NOMO-1 treated with dmso at 0.1 percent for 144 hours (cell line): Measurements from ENCODE around the gene RRBP1.
"Not testable (repeated sequence)": the region's sequence is repeated elsewhere in the genome, so short reads cannot be mapped to it uniquely, and the experiment has no call there.

Source experiments
- DNase-seq: peaks from one replicate; lab custom pipeline; 2025; ENCODE audit not compliant: unreplicated experiment; lab: John Stamatoyannopoulos, UW

Gene RRBP1

DNA sequence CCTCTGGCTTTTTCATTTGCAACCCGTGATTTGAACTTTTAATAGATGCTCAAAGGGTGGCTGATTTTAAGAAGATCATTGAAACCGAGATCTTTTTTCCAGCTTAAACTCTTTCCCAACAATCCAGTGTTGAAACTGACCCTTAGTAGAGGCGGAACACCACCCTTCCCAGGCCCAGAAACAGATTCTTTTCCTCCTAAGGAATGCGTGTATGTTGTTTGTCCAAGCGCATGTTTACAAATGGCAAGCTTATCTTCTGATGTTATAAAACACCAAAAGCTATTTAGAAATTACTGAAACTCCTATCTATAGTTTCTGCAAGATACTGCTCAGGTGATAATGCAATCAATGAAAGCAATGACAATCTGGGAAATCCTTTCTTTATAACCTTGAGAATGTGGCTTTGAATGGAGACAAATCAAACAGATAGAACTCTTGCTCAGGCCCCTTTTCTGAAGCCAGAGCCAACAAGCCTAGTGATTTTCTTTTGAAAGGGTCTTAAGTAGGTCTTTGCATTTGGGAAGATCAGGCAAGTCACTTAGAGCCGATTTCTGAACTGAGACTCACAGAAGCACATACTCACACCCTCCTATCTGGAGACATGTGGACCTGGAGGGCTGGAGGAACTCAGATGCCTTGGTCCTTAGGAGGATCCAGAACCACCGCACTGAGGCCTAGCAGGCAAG, 26.8 kb upstream of the RRBP1 start:
- DNase-seq: no peak

- DNase-seq: not testable (repeated sequence)
Observed at GRCh38 chr20:17707951-17708350, 25.9 kb upstream of the RRBP1 start.

DNA sequence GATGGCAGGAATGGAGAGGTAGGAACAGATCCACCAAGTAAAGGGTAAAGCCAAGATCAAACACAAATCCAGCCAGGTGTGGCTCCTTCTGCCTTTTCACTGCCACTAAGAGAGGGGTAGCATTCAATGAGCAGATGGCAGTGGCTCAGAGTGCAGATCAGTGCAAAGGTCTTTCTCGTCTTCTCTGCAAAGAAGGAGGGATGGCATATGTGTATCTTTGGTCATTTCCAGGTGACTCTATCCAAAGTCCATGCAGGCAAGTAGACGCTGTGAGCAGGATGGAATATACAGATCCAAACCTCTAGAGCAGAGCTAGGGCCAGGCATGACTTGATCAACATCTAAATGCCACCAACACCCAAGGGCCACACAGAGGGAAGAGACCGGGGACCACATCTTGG, 24.6 kb upstream of the RRBP1 start:
- no peak for DNase-seq

DNA sequence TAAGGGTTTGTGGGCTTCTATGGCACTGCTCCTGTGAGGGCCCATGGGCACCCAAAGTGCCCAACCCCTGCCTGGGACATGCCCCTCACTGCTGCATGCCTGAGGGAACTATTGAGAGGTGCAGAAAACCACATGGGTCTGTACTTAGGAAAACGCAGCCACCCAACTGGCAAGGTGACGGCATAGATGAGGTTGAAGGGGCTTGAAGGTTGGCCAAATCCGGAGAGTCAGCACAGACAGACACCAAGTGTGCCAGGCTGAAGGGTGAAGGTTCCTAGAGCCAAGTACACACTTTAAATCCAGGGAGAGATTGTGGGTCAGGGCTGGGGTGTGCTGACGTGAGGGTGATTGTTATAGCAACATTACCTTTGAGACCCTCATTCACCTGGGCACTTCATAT, 23.9 kb upstream of the RRBP1 start:
- no peak for DNase-seq

DNA sequence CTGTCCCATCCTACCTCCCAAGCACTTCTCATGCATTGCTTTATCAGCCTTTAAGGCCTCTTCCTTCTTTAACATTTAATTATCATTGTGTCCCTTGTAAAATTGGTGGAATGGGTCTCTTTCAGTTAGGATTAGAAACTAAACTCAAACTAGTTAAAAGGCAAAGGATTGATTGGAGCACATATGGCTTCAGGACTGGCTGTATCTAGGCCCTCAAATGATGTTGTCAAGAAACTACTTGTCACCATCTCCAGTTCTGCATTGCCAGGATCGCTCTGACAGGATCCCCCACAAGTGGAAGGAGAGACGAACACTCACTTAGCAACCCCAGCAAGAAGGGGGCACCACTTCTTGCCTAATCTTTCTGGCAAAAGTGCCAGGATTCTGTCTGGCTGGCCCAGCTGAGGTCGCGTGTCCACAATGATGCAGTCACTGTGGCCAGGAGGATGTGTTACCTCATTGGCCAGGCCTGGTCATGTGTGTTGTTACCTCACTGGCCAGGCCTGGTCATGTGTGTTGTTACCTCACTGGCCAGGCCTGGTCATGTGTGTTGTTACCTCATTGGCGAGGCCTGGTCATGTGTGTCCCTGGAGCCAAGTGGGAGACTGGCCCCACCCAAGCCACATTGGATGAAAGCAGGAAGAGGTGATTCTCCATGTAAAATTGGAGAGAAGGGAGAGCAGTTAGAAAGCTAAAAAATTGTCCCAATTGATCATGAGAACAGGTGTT, 22.7 kb upstream of the RRBP1 start:
- DNase-seq: no peak

- no peak for DNase-seq
Observed at GRCh38 chr20:17701826-17702225, 19.8 kb upstream of the RRBP1 start.

DNA sequence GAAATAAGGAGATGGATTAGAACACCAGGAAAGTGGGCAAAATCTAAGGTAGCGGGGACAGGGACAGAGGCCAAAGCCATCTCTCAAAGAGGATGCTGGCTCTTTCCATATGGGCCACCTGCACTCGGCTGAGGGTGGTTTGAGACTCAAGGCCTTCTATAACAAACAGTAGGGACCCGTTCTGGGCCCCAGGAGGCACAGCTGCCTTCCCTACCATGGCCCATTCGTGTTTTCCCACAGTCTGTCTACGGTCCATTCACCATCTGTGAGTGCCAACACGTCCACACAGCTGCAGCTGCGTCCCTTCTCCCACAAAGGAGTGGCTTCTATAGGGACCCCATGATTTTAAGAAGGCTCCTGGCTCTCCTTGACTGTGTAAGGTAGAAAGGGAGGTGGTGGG, 18.6 kb upstream of the RRBP1 start:
- DNase-seq: no peak

DNA sequence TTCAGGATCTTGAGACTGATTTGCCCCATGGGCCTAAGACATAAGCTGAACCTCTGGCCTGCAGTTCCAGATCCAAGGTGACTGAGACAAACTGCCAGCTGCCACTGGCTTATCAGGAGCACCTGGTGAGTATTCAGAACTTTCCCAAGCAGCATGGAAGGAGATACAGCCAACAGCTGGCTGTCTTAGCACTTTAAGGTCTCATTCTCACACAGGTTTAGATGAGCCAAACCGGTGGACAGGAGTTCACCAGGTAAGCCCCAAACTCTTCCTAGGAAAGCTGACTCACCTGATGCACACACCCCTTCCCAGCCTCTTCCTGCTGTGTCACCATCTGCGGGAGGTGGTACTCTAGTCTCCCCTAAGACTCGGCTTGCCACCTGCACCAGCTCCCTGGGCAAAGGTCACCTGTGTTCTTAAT, 17.9 kb upstream of the RRBP1 start, which contains the start of gene BANF2:
Gene BANF2 (plus strand): TSS at position 36 of the 421 bp plus-strand sequence. CDS start 25,060 bp downstream, outside the sequence.
- no peak for DNase-seq

DNA sequence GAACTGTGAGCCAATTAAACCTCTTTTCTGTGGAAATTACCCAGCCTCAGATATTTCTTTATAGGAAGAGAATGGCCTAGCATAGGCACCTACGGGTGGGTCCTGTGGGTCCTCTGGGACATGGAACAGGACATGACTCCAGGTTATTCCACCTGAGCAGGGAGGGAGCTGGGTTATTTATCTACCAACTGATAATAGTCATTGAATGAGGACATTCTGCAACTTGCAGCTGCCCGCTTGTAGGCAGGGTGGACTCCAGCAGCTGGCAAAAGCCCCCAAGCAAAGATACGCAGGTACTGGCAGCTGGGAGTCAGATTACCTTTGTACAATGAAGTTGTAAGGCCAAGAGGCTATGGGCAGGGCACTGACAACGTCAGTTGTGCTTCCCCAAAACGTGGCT, 16.3 kb upstream of the RRBP1 start:
- no peak for DNase-seq

DNA sequence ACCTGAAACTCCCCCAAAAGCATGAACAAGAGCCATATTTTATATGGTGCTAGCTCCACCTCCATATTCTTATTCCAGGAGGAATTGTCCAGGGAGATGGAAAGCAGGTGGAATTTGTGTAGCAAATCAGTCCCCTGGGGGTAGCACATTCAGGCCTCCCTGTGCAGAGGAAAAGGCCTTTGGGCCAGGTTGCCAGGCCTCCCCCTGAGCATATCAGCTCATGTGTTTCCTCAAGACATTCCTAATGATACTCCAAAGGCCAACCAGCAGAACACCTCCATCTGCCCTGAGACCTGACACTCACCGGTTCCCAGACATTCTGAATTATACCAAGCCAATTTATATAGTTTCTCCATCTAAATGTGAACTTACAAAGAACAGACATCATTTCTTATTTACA, 15.1 kb upstream of the RRBP1 start:
- DNase-seq: no peak

DNA sequence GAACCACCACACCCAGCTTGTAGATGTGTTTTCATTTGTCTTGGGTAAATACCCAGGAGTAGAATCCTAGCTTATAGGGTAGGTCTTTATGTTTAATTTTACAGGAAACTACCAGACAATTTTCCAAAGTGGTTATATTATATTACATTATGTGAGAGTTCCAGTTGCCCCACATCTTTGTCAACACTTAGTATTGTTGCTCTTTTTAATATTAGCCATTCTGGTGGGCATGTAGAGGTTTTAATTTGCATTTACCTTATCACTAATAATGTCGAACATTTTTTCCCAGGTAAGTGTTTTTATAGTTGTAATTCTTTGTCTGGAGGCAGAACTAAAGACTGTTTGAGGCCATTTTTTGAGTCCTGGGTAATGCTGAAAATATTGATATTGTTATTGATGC, 14.2 kb upstream of the RRBP1 start:
- DNase-seq: no peak

GRCh38 chr20:17694767-17695166, 12.7 kb upstream of the RRBP1 start:
- no peak for DNase-seq

GRCh38 chr20:17693444-17694001, 11.5 kb upstream of the RRBP1 start:
- DNase-seq: no peak

GRCh38 chr20:17691758-17692157, 9.7 kb upstream of the RRBP1 start:
- no peak for DNase-seq

- DNase-seq: no peak
Observed at GRCh38 chr20:17690144-17690543, 8.1 kb upstream of the RRBP1 start.

- no peak for DNase-seq
Observed at GRCh38 chr20:17688965-17689364, 6.9 kb upstream of the RRBP1 start.

DNA sequence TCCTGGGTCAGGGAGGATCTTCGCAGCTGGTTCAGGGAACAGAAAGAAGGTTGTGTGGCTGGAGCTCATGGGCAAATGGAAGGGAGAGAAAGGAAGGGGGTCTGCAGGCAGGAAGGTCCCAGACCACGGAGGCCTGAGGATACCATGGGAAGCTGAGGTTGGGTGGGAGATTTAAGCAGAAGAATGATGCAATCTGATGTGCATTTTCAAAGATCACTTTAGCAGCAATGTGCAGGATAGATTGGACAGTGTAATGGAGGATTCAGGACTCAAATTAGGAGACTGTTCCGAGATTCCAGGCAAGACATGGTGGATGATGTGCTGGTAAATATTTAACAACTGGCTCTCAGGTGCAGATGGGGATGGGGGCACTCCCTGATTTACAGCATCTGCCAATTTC, 5.8 kb upstream of the RRBP1 start:
- no peak for DNase-seq

GRCh38 chr20:17685168-17685567, 3.1 kb upstream of the RRBP1 start:
- no peak for DNase-seq

GRCh38 chr20:17684077-17684888, 2.2 kb upstream of the RRBP1 start:
- DNase-seq: no peak

DNA sequence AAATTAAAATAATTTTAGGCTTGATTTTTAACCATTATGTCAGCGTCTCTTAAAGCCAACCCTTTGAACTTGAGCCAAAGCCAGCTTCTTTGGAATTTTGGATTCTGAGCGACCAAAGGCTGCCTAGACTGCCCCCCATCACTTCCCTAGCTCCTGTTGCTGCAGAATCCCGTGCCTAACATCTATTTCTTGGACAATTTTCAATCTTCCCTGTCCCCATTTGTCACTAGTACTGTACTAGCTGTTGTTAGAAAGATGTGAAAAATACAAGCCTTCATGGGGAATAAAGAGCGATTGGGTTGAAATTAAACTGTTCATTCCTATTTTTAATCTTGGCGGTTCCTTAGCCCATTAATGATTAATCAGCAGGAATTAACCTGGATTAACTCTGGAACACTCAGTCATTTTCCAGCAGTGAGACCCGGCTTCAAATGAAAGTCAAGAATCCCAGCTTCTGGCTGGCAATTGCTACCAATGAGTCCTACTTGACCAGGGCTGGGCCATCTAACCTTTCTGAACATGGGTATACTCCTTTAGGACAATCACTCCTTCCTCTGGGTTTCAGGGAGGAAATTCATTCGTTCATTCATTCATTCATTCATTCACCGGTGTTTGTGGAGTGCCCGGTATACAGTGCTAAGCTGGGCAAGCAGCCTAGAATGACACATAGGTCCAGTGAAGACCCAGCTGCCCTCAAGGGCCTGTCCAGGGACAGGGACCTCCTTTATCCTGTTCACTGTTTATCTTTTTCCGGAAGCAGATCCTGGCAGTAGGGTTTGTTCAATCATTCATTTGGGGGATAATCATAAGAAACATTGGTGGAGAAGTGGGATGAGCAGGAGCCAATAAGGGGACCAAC, 1.4 kb upstream of the RRBP1 start:
- no peak for DNase-seq

DNA sequence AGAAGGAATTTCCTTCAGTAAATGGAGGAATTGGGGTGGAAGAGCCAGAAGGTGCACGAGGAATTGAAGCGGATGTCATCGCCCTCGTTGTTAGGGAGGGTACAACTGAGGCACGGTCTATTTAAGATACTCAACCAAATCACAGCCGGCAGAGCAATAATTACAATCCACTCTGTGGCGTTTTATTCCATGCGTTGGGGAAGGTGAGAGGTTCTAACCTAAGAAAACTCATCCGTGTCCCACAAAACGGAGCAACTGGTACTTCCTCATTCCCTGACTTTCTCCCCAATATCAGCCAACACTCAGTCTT, 802 bp upstream of the RRBP1 start:
- no peak for DNase-seq
